ENCODE results near the gene CFB. TPM values are rescaled to one million over a fixed set of nuclear protein-coding genes. Genes with fewer than 3 reads are reported as not detected.
"Not testable (repeated sequence)": the region's sequence is repeated elsewhere in the genome, so short reads cannot be mapped to it uniquely, and the experiment has no call there.

The CFB gene
- total RNA-seq, 6 donors from 2014 or later: 15.0 to 199 (median 58.1) TPM

DNA sequence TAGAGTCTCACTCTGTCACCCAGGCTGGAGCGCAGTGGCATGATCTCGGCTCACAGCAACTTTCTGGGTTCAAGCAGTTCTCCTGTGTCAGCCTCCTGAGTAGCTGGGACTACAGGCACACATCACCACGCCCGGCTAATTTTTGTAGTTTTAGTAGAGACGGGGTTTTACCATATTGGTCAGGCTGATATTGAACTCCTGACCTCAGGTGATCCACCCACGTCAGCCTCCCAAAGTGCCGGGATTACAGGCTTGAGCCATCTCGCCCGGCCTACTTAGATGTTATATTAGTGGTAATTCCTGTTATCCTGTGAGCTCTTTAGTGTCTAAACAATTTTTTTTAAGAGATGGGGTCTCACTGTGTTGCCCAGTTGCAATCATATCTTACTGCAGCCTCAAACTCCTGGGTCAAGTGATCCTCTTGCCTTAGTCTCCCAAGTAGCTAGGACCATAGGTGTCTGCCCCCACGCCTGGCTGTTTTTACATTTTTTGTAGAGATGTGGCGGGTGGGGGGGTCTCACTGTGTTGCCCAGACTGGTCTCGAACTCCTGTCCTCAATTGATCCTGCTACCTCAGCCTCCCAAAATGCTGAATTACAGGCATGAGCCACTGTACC, 32.0 kb downstream of the CFB start:
- TF ChIP-seq EP300 (IDR thresholded peaks at IDR 0.05) (no peak), POLR2A (IDR thresholded peaks at IDR 0.05) (no peak), POLR2AphosphoS5 (IDR thresholded peaks at IDR 0.05) (no peak)
- TF ChIP-seq, protein P1, sequence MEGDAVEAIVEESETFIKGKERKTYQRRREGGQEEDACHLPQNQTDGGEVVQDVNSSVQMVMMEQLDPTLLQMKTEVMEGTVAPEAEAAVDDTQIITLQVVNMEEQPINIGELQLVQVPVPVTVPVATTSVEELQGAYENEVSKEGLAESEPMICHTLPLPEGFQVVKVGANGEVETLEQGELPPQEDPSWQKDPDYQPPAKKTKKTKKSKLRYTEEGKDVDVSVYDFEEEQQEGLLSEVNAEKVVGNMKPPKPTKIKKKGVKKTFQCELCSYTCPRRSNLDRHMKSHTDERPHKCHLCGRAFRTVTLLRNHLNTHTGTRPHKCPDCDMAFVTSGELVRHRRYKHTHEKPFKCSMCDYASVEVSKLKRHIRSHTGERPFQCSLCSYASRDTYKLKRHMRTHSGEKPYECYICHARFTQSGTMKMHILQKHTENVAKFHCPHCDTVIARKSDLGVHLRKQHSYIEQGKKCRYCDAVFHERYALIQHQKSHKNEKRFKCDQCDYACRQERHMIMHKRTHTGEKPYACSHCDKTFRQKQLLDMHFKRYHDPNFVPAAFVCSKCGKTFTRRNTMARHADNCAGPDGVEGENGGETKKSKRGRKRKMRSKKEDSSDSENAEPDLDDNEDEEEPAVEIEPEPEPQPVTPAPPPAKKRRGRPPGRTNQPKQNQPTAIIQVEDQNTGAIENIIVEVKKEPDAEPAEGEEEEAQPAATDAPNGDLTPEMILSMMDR (IDR thresholded peaks at IDR 0.05): no peak
- Histone ChIP-seq H3K4me3 (no peak overlapping the region), H3K36me3 (peaks cover 7 to 16% (median 10%) of the 10 kb centered on the region in 4 donors), H3K27me3 (no peaks in the 10 kb centered on the region), H3K27ac (no peak overlapping the region), H3K4me1 (peaks cover 10 to 18% (median 11%) of the 10 kb centered on the region in 4 donors), H3K9me3 (no peaks in the 10 kb centered on the region)
- no peak for ATAC-seq (ENCODE audit: low FRiP score in 2 of 2)
- 96 to 97% methylated on average over 12 of the region's 12 CpGs for WGBS, 2 donors
- DNase-seq: no peak

DNA sequence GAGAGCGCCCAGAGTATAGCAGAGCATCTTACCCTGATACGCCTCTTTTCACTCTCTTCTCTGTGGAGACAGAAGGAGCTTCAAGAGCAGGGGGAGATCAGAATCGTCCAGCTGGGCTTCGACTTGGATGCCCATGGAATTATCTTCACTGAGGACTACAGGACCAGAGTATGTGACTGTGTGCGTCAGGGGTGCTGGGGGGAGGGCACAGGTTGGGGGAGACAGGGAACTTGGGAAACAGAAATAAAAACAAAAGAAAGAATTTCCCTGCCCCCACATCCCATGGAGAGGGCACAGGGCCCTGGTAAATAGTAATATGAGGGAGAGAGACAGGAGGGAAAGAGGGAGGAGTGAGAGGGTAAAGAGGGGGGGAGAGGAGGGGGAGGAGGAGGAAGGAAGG, 32.9 kb downstream of the CFB start:
- Histone ChIP-seq H3K4me1 (peaks cover under 1 to 9% (median 2%) of the 10 kb centered on the region in 4 donors), H3K9me3 (no peaks in the 10 kb centered on the region), H3K27me3 (no peaks in the 10 kb centered on the region), H3K4me3 (no peak overlapping the region), H3K27ac (no peak overlapping the region), H3K36me3 (peaks cover 7 to 15% (median 10%) of the 10 kb centered on the region in 4 donors)
- TF ChIP-seq, protein P1 (IDR thresholded peaks at IDR 0.05): no peak
- TF ChIP-seq EP300 (IDR thresholded peaks at IDR 0.05) (no peak), POLR2A (IDR thresholded peaks at IDR 0.05) (no peak), POLR2AphosphoS5 (IDR thresholded peaks at IDR 0.05) (no peak)
- 92 to 98% methylated on average over 5 of the region's 5 CpGs for WGBS, 2 donors
- DNase-seq: no peak
- no peak for ATAC-seq (ENCODE audit: low FRiP score in 2 of 2)

DNA sequence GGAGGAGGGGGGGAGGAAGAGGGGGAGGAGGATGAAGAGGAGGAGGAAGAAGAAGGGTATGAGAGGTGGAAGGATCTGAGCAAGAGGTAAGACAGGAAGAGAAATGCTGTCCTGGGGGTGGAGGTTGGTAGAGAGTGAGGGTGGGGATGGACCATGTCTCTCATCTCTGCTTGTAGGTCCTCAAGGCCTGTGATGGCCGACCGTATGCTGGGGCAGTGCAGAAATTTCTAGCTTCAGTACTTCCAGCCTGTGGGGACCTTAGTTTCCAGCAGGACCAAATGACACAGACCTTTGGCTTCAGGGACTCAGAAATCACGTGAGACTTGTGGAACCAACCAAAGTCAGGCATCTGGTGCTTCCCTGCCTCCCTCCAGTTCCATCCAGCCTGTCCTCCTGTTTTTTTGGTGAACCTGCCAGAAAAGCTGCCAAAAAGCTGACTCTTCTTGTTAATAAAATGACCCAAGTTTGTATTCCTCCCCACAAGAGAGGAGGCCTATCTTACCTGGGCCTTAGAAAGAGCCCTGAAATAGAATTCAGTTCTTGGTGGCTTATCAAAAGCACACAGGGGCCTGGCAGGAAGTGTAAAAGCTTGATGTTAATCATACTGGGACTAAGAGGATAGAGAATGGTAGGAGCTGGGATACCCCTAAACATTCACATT, 33.5 kb downstream of the CFB start:
- no peak overlapping the region for H3K4me3 ChIP-seq
- TF ChIP-seq EP300 (IDR thresholded peaks at IDR 0.05) (no peak), POLR2AphosphoS5 (IDR thresholded peaks at IDR 0.05) (no peak), POLR2A (IDR thresholded peaks at IDR 0.05) (no peak)
- TF ChIP-seq, protein P1 (IDR thresholded peaks at IDR 0.05): no peak
- H3K4me1 ChIP-seq: peaks cover 0 to 3% (median 0%) of the 10 kb centered on the region in 4 donors
- no peaks in the 10 kb centered on the region for H3K27me3 ChIP-seq
- no peak for ATAC-seq (ENCODE audit: low FRiP score in 2 of 2)
- H3K36me3 ChIP-seq: peaks cover 7 to 13% (median 10%) of the 10 kb centered on the region in 4 donors
- no peaks in the 10 kb centered on the region for H3K9me3 ChIP-seq
- no peak for DNase-seq
- H3K27ac ChIP-seq: no peak overlapping the region
- 90% methylated on average over 3 of the region's 3 CpGs for WGBS, 2 donors

DNA sequence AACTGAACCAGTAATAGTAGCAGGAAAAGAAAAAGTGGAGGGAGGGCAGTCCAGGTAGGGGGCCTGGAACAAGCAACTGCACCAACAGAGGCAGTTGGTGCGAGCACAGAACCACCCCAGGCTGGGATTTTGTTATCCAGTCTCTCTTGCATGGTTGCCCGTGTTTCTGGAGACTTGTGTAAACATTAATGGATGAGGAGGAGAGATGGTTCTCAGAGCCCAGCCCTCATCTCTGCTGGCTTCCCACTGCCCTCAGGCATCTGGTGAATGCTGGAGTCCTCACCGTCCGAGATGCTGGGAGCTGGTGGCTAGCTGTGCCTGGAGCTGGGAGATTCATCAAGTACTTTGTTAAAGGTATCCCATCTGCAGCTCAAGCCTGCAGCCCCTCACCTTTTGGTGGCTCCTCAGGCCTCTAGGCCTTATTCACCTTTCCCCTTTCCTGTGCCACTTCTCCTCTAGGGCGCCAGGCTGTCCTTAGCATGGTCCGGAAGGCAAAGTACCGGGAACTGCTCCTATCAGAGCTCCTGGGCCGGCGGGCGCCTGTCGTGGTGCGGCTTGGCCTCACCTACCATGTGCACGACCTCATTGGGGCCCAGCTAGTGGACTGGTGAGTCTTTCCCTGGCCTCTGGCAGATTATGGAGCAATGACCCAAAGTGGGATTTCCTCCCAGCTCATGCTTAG, 34.4 kb downstream of the CFB start:
- H3K27ac ChIP-seq; H3K4me1 ChIP-seq; H3K27me3 ChIP-seq; H3K9me3 ChIP-seq; H3K4me3 ChIP-seq; DNase-seq; ATAC-seq (ENCODE audit: low FRiP score in 2 of 2): not testable (repeated sequence)
- WGBS, 2 donors: 94 to 95% methylated on average over 9 to 13 of the region's 13 CpGs
- H3K36me3 ChIP-seq: peaks cover 7 to 13% (median 10%) of the 10 kb centered on the region in 4 donors

DNA sequence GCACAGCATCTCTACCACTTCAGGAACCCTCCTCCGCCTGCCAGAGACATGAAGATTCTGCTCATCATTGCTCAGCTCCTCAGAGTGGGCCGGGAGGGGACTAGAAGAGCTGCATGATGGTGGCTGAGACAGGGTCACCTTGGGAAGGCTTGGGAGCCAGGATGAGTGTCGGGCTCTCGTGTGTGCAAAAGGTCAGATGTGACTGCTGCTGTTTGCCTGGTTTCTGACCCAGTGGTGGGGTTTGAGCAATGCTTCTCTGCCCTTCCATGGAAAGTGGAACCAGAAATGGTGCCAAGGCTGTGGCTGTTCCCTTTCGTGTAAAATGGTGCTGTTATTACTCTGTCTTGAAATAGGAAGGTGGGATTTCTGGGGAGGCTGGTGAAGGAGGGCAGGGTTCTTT, 35.1 kb downstream of the CFB start:
- ATAC-seq (ENCODE audit: low FRiP score in 2 of 2); H3K4me3 ChIP-seq; H3K9me3 ChIP-seq; H3K27me3 ChIP-seq; DNase-seq; H3K4me1 ChIP-seq; H3K27ac ChIP-seq: not testable (repeated sequence)
- WGBS, 2 donors: no CpG with 5 or more reads among the region's 5 CpGs
- peaks cover 7 to 13% (median 10%) of the 10 kb centered on the region in 4 donors for H3K36me3 ChIP-seq

DNA sequence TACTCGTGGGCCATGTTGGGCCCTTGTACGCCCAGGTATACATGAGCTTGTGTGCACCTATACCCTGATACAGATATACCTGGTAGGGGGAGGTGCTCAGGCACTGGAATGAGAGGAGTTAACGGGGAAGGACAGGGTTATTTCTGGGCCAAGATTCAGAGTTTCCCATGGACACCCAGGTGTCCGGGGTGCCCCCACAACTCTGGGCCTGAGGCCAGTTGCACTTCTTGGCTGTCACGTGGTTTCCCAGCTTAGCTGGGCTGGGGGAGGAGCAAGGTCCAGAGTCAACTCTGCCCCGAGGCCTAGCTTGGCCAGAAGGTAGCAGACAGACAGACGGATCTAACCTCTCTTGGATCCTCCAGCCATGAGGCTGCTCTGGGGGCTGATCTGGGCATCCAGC, 35.8 kb downstream of the CFB start, which contains the start of gene C4A:
TSS of gene C4A (plus strand) at position 314 of the 400 bp plus-strand sequence. CDS start at position 365, 51 bp downstream.
- not testable (repeated sequence) for H3K9me3 ChIP-seq, H3K27me3 ChIP-seq, H3K4me1 ChIP-seq, H3K27ac ChIP-seq, DNase-seq, H3K4me3 ChIP-seq
- H3K36me3 ChIP-seq: peaks cover 7 to 13% (median 10%) of the 10 kb centered on the region in 4 donors
- no CpG with 5 or more reads among the region's 7 CpGs for WGBS, 2 donors
- ATAC-seq (ENCODE audit: low FRiP score in 2 of 2): peak; percentile 45 to 63

DNA sequence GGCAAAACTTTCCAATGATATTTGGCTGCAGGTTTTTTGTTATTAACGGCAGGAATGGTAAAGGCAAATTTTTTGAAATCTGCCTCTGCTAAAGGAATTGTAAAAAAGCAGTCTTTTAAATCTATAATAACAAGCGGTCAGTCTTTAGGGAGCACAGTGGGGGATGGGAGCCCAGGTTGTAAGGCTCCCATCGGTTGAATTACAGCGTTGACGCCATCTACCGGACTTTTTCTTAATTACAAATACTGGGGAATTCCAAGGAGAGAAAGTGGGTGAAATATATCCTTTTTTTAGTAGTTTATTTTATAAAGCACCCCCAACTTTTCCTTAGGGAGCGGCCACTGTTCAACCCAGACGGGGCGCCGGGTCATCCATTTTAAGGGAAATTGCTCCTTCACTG, 43.5 kb downstream of the CFB start:
- not testable (repeated sequence) for DNase-seq; ATAC-seq (ENCODE audit: low FRiP score in 2 of 2); H3K9me3 ChIP-seq; H3K4me3 ChIP-seq; H3K36me3 ChIP-seq; H3K27ac ChIP-seq; H3K4me1 ChIP-seq; H3K27me3 ChIP-seq
- WGBS, 2 donors: no CpG with 5 or more reads among the region's 10 CpGs

DNA sequence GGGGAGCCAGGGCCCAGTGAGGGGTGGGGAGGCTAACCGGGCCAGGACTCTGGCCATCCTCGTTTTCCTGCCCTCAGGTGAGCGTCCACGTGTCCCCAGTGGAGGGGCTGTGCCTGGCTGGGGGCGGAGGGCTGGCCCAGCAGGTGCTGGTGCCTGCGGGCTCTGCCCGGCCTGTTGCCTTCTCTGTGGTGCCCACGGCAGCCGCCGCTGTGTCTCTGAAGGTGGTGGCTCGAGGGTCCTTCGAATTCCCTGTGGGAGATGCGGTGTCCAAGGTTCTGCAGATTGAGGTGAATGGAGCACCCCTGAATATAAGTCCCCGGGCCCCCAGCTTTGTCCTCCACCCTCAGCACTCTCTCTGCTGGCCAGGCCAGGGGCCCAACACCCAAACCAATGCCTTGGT, 48.5 kb downstream of the CFB start:
- not testable (repeated sequence) for H3K27ac ChIP-seq, H3K27me3 ChIP-seq, H3K4me1 ChIP-seq, H3K36me3 ChIP-seq, H3K4me3 ChIP-seq, H3K9me3 ChIP-seq
- no CpG with 5 or more reads among the region's 14 CpGs for WGBS, 2 donors
- DNase-seq (peak in 1 of 2 donors; percentile 73), ATAC-seq (ENCODE audit: low FRiP score in 2 of 2) (peak in 1 of 2 donors; percentile 7)

DNA sequence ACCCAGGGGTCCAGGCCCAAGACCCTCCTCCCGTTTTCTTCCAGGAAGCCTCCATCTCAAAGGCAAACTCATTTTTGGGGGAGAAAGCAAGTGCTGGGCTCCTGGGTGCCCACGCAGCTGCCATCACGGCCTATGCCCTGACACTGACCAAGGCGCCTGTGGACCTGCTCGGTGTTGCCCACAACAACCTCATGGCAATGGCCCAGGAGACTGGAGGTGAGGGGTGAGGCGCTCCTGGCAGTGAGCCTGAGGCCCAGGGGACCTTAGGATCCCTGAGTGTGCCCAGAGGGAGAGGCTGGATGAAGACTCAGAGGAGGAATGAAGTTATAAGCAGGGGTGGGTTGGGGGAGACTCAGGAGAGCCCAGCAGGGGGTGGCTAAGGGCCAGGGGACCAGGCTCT, 50.5 kb downstream of the CFB start:
- not testable (repeated sequence) for H3K27ac ChIP-seq; H3K4me1 ChIP-seq; ATAC-seq (ENCODE audit: low FRiP score in 2 of 2); H3K9me3 ChIP-seq; H3K4me3 ChIP-seq; H3K27me3 ChIP-seq; H3K36me3 ChIP-seq
- 80 to 100% methylated on average over 1 to 3 of the region's 6 CpGs for WGBS, 2 donors
- peak in 1 of 2 donors; percentile 44 for DNase-seq
